Raji (cell line): ENCODE measurements around the gene MAB21L3.

ENCODE experiments used
- POLR2A ChIP-seq: IDR thresholded peaks from 2 replicates; pipeline ENCODE4 v1.6.1; 2011; ENCODE audit warnings: low read depth, low read length, control low read depth; ENCODE audit not compliant: insufficient read depth

MAB21L3 gene

DNA sequence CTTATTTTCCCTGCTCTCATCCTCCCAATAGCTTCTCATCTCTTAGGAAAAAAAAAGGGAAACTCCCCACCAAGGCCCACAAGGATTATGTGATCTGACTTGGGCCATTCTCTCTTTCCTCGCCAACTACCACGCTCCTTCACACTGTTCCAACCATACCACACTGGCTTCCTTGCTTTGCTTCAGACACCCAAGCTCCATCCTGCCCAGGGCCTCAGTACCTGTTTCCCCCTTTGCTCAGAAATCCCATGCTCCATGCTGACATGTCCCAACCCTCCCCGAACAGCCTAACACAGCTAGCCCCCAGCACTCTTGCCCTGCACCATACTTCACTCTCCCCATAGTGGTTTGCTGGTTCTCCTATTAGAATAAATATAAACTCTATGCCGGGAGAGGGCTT lies 39.2 kb downstream of the MAB21L3 start:
- TF ChIP-seq POLR2A: no peak

DNA sequence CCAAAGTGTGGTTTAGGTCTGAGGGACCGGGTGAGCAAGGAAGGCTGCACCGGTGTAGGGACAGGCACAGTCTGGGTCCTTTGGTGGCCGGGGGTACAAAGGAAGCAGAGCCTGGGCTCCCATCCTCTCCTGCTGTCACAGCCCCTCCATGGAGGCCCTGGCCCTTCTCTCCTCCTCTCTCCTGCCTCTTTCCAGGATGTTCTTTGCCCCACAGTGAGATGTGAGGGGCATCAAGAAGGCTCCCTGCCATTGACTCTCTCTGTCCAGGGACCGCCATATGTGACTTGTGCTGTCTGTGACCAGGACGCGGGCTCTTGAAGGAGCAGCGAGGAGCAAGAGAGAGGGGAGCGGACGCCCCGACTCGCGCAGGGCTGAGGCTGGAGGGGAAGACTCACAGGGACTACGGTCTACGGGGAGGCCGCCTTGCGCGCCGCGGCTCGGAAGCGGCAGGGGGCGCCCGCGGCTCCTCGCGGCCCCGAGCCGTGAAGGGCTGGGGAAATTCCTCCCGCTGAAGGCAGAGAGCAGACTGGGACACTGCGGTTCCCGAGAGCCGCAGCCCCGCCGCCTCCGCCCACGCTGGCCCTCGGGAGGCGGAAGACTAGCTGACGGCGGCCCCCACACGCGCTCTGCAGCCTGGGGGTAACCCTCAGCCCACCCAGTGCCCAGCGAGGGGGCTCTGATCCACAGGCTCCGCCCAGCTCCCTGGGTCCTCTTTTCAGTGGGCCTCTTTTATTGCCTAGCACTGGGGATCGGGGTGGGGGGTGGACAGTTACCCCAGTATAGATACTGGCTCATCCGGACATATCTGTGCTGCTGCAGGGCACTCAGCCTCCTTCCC lies 40.8 kb downstream of the MAB21L3 start:
- TF ChIP-seq POLR2A: no peak

DNA sequence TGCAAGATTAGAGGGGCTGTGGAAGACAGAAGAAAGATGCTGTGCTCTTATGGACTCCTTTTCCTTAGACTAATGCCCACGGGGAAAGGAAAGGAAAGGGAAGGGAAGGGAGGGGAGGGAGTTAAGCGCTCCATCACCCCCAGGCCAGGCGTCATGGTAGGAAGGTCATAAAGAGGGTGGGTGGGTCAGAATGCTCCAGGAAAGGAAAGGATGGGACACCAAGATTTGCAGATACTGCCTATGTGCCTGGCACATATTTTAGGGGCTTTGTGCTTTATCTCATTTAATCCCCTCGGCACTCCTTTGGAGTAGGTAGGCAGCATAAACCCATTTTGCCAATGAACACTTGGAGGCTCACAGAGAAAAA lies 41.4 kb downstream of the MAB21L3 start:
- no peak for TF ChIP-seq POLR2A

DNA sequence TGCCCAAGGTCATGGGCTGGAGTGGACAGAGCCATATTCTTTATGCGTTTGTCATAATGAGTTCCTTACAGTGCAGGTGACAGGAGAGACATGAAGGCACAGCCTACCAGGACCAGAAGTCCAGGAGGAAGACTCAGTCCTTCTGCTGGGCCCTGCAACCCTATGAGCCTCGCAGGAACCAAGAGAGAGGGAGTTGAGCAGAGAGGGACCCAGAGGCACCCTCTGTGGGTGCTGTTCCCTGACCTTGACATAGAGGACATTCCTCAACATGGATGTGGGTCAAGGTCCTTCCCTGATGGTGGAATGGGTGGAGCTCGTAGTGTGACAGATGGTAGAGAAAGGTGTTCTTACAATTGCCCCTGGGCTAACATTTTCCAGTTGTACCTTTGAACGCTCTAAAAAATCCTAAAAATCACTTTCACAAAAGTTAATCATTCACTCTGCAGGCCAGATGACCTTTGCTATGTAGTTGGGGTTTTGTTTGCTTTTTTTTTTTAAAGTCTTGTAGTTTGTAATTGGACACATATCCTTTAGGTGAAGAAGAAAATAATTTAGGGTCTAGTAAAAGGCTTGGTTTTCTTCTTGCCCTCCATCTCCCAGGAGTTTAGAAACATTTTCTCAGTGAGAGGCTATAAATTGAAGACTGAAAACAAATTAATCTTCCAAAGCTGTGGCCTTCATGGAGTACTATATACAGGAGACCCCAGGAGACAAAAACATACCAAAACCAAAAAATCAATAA lies 41.9 kb downstream of the MAB21L3 start:
- no peak for TF ChIP-seq POLR2A

DNA sequence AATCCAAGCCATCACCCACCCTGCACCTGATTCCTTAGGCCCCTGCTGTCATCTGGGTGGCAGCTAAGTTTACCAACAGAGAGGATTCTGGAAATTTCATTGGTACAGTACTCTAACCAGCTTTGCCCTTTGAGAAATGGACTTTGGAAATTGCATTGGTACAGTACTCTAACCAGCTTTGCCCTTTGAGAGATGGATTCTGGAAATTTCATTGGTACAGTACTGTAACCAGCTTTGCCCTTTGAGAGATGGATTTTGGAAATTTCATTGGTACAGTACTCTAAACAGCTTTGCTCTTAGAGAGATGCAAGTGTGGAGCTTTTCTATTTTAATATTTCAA lies 42.5 kb downstream of the MAB21L3 start:
- no peak for TF ChIP-seq POLR2A

DNA sequence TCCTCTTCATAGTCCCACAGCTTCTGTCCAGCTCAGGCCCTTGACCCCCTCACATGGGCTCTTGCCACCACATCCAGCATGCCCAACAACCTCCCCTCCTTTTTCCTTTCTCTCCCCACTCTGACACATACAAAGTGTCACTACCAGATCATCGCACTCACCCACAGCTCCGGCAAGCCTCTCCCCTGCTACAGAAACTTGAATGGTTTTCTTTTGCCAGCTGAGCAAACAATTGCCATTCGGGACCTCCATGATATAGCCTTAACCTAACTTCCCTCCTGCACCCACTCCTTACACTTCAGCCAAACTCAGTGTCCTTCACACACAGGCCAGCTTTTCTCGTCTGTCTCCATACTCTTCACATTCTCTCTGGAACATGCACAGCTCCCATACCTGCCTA lies 43.3 kb downstream of the MAB21L3 start:
- no peak for TF ChIP-seq POLR2A

DNA sequence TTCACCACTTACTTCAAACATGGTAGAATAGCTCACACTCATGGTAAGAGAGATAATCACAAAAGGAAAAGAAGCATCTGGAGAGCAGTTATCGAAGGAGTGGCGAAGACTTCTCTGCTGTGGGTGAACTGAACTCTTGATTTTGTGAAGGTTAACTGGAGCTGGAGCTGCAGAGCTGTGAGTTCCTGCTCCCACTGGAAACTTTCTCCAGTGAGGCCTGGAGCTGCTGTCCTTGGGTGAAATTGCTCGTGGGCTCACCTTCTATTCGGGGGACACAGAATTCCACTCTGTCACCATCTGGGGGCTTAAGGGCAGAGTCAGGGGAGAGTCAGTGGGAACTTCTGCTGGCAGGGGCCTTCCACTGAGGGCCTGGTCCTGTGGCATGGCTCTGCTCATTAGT lies 45.9 kb downstream of the MAB21L3 start:
- TF ChIP-seq POLR2A: no peak

DNA sequence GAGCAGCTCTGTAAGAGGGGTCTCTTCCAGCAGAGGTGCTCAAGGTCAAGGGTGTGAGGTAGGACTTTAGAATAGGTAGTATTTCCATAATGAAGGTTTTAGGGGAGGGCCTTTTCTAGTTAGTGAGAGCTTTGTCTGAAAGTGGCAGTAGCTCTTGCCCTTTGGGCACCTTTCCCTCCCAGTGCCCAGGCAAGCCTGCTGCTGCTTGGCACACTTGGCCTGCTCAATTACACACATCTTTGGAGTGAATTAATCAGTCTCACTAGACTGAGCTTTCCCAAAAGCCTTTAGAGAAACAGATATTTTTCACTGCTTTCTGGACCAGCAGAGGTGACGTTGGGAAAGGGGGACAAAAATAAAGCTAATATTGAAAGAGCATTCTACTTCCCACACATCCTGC lies 48.0 kb downstream of the MAB21L3 start:
- no peak for TF ChIP-seq POLR2A

DNA sequence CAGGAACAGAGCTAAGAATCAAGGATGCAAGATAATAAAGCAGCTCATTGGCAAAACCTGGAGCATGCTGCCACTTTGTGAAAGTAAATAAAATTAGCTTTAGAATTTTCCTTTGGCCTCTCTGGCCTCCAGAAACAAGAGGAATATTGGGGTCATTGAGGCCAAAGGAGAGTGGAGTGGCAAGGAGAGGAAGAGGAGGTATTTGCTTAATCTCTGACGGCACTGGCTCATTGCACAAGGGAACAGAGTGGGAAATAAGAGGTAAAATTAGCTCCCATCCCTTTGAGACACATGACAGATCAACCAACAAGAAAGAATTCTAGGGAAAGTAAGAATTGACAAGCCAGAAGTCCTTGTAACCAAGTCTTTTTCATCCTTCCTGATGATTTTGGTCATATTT lies 48.4 kb downstream of the MAB21L3 start:
- TF ChIP-seq POLR2A: no peak

DNA sequence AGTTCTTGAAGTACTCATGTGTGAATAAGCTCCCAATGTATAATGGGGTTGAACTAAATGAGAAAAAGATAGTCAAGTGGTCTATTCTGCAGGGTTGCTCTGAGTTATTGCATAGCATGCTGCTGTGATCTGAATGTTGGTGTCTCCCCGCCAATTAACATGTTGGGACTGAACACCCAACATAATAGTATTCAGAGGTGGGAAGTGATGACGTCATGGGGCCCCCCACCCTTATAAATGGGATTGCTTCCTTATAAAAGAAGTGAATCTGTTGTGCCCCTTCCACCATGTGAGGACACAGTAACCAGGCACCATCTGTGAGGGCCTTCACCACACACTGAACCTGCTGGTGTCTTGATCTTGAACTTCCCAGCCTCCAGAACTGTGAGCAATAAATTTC lies 50.2 kb downstream of the MAB21L3 start:
- TF ChIP-seq POLR2A: no peak

DNA sequence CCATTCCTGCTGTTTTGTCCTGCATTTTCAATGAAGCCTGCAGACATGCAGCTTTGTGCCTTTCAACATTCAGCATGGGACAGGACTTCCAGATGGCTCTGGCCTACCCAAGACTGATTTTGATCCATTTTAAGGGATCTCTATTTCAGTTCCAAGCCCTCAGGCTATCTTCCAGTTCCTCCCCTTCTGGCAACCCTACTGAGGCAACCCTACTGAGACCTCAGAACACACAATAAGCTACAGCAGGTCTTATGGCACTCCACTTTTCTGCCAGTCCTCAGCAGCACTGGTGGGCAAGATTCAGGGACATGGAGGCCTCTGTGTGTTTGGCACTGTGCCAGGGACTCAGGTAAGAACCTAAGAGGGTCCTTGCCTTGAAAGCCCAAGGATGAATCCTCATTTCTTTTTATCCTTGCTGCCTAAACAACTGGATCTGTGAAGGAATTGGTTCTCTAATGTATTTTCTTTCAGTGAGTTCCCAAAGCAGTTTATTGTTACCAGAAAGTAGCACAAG lies 50.7 kb downstream of the MAB21L3 start:
- TF ChIP-seq POLR2A: no peak

DNA sequence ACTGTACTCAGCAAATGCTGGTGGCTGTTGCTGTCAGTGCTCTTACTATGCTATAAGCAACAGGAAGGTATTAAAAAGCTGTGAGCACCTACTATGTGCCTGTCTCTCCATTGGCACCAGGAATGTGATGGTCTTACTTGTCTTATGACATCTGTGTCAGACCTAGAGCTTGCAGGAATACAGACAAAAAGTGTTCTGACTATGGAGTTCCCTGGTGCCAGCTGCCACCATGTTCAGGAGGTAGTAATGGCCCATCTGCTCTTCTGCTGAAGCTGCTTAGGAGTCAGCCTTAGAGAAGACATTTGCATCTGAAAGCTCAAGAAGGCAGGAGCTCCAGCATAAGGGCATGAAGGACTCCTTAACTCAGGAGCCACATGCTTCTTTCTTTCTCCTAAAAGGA lies 52.3 kb downstream of the MAB21L3 start:
- no peak for TF ChIP-seq POLR2A

DNA sequence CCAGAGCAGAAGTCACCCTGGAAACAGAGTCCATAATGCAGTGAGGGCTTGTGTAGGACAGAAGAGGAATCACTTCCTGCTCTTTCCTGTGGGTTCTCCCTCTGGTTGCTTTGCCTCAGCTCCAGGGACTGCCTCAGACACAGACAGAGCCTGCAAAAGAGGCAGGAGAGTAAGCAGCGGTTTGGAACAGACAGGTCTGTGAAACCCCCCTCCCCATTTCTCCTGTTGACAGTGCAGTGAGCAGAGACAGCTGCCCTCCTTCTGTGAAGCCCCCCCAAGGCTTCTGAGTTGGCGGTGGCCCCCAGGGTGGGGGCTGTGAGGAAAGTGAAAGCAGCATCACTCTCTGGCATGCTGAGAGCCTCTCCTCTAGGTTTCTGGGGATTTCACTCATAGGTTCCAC lies 53.0 kb downstream of the MAB21L3 start:
- TF ChIP-seq POLR2A: no peak

DNA sequence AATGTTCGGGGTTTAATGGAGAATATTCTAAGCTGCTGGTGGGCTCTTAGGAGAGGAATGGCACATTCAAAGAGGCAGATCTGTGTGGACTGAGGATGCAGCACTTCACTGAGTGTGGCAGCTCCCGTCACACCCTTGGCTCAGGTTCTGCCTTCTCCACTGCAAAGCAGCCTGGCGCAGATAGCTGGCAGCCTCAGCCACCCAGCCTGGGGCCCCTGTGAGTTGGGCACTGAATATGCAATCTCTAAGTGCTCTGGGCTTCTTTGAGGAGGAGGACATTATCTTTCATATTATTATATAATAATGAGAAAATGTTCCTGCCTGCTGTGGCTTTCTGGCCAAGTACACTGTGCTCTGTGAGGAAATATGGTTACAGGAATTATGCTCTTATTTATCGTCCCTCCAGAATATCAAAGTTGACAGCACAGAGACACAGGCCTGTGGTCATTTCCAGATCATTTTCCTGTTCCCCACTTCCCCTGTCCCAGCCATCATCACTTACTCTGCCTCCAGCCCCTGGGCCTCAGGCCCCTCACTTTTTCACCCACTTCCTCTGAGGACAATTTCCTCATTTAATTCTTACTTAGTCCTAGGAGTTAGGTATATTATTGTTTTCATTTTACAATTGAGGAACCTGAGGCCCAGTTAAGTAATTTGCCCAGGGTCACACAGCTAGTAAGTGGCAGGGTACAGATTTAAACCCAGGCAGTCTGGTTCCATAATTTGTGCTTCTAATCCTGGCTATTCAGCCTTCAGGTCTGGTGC lies 53.6 kb downstream of the MAB21L3 start:
- TF ChIP-seq POLR2A: no peak

DNA sequence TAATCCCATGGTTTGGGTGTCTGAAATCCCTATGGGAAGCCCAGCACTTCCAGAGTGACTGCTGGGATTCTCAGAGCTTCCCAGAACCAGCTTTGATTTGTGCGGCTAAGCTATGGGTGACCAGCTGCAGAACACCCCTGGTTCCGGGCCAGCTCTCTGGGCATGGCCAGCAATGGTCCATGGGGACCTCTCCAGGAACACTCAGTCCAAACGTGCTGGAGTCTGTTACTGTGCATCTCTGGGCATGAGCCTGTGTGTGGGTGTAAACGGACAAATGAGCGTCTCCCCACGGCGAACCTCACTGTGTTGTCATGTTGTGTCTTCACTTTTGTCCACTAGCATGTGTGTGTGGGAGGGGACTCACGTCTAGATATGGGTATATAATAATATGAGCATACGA lies 54.4 kb downstream of the MAB21L3 start:
- no peak for TF ChIP-seq POLR2A
